Bone marrow (tissue), 2 donors: ENCODE measurements around the gene DIAPH3.

Source experiments
- DNase-seq, 2 donors: peaks; one replicate each; lab custom pipeline; 2025; lab: John Stamatoyannopoulos, UW

The DIAPH3 gene

GRCh38 chr13:60018536-60018935 lies 145.2 kb downstream of the DIAPH3 start:
- no peak for DNase-seq

GRCh38 chr13:60016229-60016628 lies 147.5 kb downstream of the DIAPH3 start:
- no peak for DNase-seq

GRCh38 chr13:60013166-60013565 lies 150.6 kb downstream of the DIAPH3 start:
- DNase-seq, result no peak

- DNase-seq, result no peak
These were observed 151.2 kb downstream of the DIAPH3 start for GRCh38 chr13:60012488-60012887.

GRCh38 chr13:60009300-60010253 lies 154.2 kb downstream of the DIAPH3 start:
- DNase-seq, result no peak

- DNase-seq, result no peak
These were observed 161.8 kb downstream of the DIAPH3 start for GRCh38 chr13:60001889-60002288.

GRCh38 chr13:60000976-60001375 lies 162.8 kb downstream of the DIAPH3 start:
- DNase-seq, result no peak

- no peak for DNase-seq
These were observed 163.6 kb downstream of the DIAPH3 start for GRCh38 chr13:60000081-60000480.

- DNase-seq, result no peak
These were observed 165.8 kb downstream of the DIAPH3 start for GRCh38 chr13:59997976-59998375.

GRCh38 chr13:59996461-59996980 lies 167.2 kb downstream of the DIAPH3 start:
- DNase-seq, result no peak

- no peak for DNase-seq
These were observed 172.3 kb downstream of the DIAPH3 start for GRCh38 chr13:59991395-59991794.

- no peak for DNase-seq
These were observed 180.9 kb downstream of the DIAPH3 start for GRCh38 chr13:59982631-59983382.

- DNase-seq, result no peak
These were observed 184.1 kb downstream of the DIAPH3 start for GRCh38 chr13:59979589-59979988.

- no peak for DNase-seq
These were observed 184.9 kb downstream of the DIAPH3 start for GRCh38 chr13:59978862-59979261.

- DNase-seq, result no peak
These were observed 186.9 kb downstream of the DIAPH3 start for GRCh38 chr13:59976856-59977255.

GRCh38 chr13:59975807-59976435 lies 187.8 kb downstream of the DIAPH3 start:
- no peak for DNase-seq

GRCh38 chr13:59970847-59971246 lies 192.9 kb downstream of the DIAPH3 start:
- DNase-seq, result no peak

GRCh38 chr13:59963827-59964226 lies 199.9 kb downstream of the DIAPH3 start:
- no peak for DNase-seq

- DNase-seq, result no peak
These were observed 200.3 kb downstream of the DIAPH3 start for GRCh38 chr13:59963383-59963782.

- DNase-seq, result no peak
These were observed 201.4 kb downstream of the DIAPH3 start for GRCh38 chr13:59962343-59962742.

GRCh38 chr13:59960683-59961082 lies 203.0 kb downstream of the DIAPH3 start:
- no peak for DNase-seq

- no peak for DNase-seq
These were observed 206.3 kb downstream of the DIAPH3 start for GRCh38 chr13:59957438-59957837.
